ENCODE results near the gene IL24. TPM values are rescaled to one million over a fixed set of nuclear protein-coding genes. Genes with fewer than 3 reads are reported as not detected.

IL24 gene
- total RNA-seq, 1 experiment from 2014 or later = not detected

- Histone ChIP-seq H4K20me1 (ENCODE audit: insufficient read depth) (no peaks in the 10 kb centered on the region), H3K27me3 (ENCODE audit: insufficient read depth, low read length) (peaks cover 11% of the 10 kb centered on the region; the same call in 1 of the 2 replicates), H3K9me3 (ENCODE audit: control insufficient read depth in 1 of 2, insufficient read depth in 1 of 2, low read depth in 1 of 2, low read length in 2 of 2) (no peaks in the 10 kb centered on the region), H3K4me3 (replicated peaks in 1 of 2; ENCODE audit: low read depth in 1 of 2, low read length in 2 of 2) (no peak overlapping the region), H3K4me1 (ENCODE audit: control insufficient read depth in 1 of 2, insufficient read depth in 2 of 2, low read length in 2 of 2) (no peaks in the 10 kb centered on the region), H3K9me2 (ENCODE audit: insufficient read depth) (no peaks in the 10 kb centered on the region), H3K9ac (ENCODE audit: low read length) (no peak overlapping the region), H3K4me2 (ENCODE audit: low read length) (no peak overlapping the region), H2AFZ (ENCODE audit: low read depth, low read length, poor library complexity, severe bottlenecking) (no peak overlapping the region), H3K27ac (ENCODE audit: low read depth, low read length) (no peak overlapping the region), H3K36me3 (ENCODE audit: control insufficient read depth in 1 of 2, insufficient read depth in 2 of 2, low read length in 2 of 2) (no peaks in the 10 kb centered on the region), H3K79me2 (ENCODE audit: insufficient read depth, low read length) (no peaks in the 10 kb centered on the region)
- POLR2A ChIA-PET = interaction anchor here (0.6 kb wide), 1 partner anchor 19 kb away, joined by 8 read pairs; no protein-coding TSS in a partner anchor
- CTCF ChIA-PET = interaction anchor here (0.9 to 2.6 kb wide), 2 partner anchors 10 to 33 kb away, joined by 3 to 14 read pairs; no protein-coding TSS in a partner anchor
- RAD21 ChIA-PET (ENCODE audit: low non-redundant PET in 1 of 2, low total read pairs in 2 of 2, uncharacterized antibody in 2 of 2, unreplicated experiment in 2 of 2) = no interaction called here
- intact Hi-C loops (cut with micrococcal nuclease) = no loop called here
- TF ChIP-seq EZH2phosphoT487 (IDR thresholded peaks at IDR 0.05; ENCODE audit: borderline replicate concordance) = no peak
- TF ChIP-seq EGR1 (IDR thresholded peaks at IDR 0.05; ENCODE audit: low read depth) = no peak
- no peak for TF ChIP-seq CBX3 (IDR thresholded peaks at IDR 0.05; ENCODE audit: low read depth)
- no peak for TF ChIP-seq FOSL1 (IDR thresholded peaks at IDR 0.05; ENCODE audit: low read depth)
- TF ChIP-seq ZNF274 (IDR thresholded peaks at IDR 0.05; ENCODE audit: low read depth, low read length) = no peak
- TF ChIP-seq MAX (IDR thresholded peaks at IDR 0.05) = no peak
- TF ChIP-seq POLR2AphosphoS5 (IDR thresholded peaks at IDR 0.05; ENCODE audit: low read depth, low read length) = no peak
- TF ChIP-seq ZFX (IDR thresholded peaks at IDR 0.05) = no peak
- no peak for TF ChIP-seq CEBPB (IDR thresholded peaks at IDR 0.05; ENCODE audit: low read depth)
- no peak for TF ChIP-seq ATF3 (IDR thresholded peaks at IDR 0.05)
- no peak for TF ChIP-seq CTCF (IDR thresholded peaks at IDR 0.05 in 2 of 3, conservative IDR thresholded peaks at IDR 0.05 in 1 of 3; ENCODE audit: borderline replicate concordance in 1 of 3, insufficient read depth in 1 of 3, low read depth in 2 of 3, low read length in 2 of 3)
- no peak for TF ChIP-seq POLR2A (IDR thresholded peaks at IDR 0.05; ENCODE audit: borderline replicate concordance, extremely low read depth, insufficient read depth, insufficient read length)
- no peak for TF ChIP-seq REST (IDR thresholded peaks at IDR 0.05; ENCODE audit: low read depth)
- no peak for TF ChIP-seq EZH2 (IDR thresholded peaks at IDR 0.05)
- TF ChIP-seq ELF1 (IDR thresholded peaks at IDR 0.05; ENCODE audit: borderline replicate concordance, low read depth) = no peak
- no peak for TF ChIP-seq JUND (IDR thresholded peaks at IDR 0.05)
- TF ChIP-seq SIN3A (IDR thresholded peaks at IDR 0.05; ENCODE audit: low read depth) = no peak
- no peak for TF ChIP-seq TCF7L2 (IDR thresholded peaks at IDR 0.05; ENCODE audit: borderline replicate concordance, extremely low read depth, insufficient read depth, insufficient read length)
- ATAC-seq (no peak), DNase-seq (ENCODE audit: low read depth, low spot score) (no peak)
- no TSS peak for BruUV-seq (replicated peaks)
Measured at GRCh38 chr1:206945779-206946178, 48.5 kb downstream of the IL24 start.
